MG63 (cell line): ENCODE results near the gene OR1E1. TPM values are rescaled to one million over a fixed set of nuclear protein-coding genes. Genes with fewer than 3 reads are reported as not detected.
"Not testable (repeated sequence)": the region's sequence is repeated elsewhere in the genome, so short reads cannot be mapped to it uniquely, and the experiment has no call there.

ENCODE experiments used
- DNase-seq: peaks from one replicate; pipeline ENCODE4 v3.0.0-alpha.2; 2020
- H3K27me3 ChIP-seq: fragments of 250-450 bp; sonication (Bioruptor Pico); 2 replicates; pipeline ENCODE4 v1.5.1; 2020; ENCODE audit warnings: mild to moderate bottlenecking, moderate library complexity
- H3K36me3 ChIP-seq: fragments of 250-450 bp; sonication (Bioruptor Pico); 2 replicates; pipeline ENCODE4 v1.5.1; 2020; ENCODE audit warnings: mild to moderate bottlenecking, moderate library complexity
- H3K4me3 ChIP-seq: fragments of 250-450 bp; sonication (Bioruptor Pico); 2 replicates; pipeline ENCODE4 v1.5.1; 2020; ENCODE audit warnings: mild to moderate bottlenecking, moderate library complexity
- H3K9me3 ChIP-seq: fragments of 250-450 bp; sonication (Bioruptor Pico); 2 replicates; pipeline ENCODE4 v1.5.1; 2020; ENCODE audit warnings: mild to moderate bottlenecking, moderate library complexity
- total RNA-seq: library from RNA; depleted of rRNA; stranded (reverse); fragments of >200 nt; shearing (Covaris generic); gene quantifications from 2 replicates; pipeline ENCODE4 v1.2.3, GENCODE V29; 2014; ENCODE audit warnings: low replicate concordance; rRNA removed

OR1E1 gene
- total RNA-seq, 1 experiment from 2014 or later: not detected

GRCh38 chr17:3371167-3371566 is 27.0 kb downstream of the OR1E1 start:
- DNase-seq, H3K9me3 ChIP-seq, H3K4me3 ChIP-seq, H3K27me3 ChIP-seq, H3K36me3 ChIP-seq: not testable (repeated sequence)

Other genes with a start within 250 kb of the OR1E1 start
- not detected in 2 replicates for gene OR1A2, start 200.9 kb downstream of the OR1E1 start, total RNA-seq
- not detected in 2 replicates for gene OR1A1, start 190.7 kb downstream of the OR1E1 start, total RNA-seq
- not detected in 2 replicates for gene OR3A1, start 100.0 kb downstream of the OR1E1 start, total RNA-seq
- not detected in 2 replicates for gene OR3A2, start 12.1 kb downstream of the OR1E1 start, total RNA-seq
- gene OR3A3, start 13.0 kb upstream of the OR1E1 start, total RNA-seq: not detected in 2 replicates
- not detected in 2 replicates for gene OR1E2, start 35.4 kb upstream of the OR1E1 start, total RNA-seq
- not detected in 2 replicates for gene SPATA22, start 73.4 kb upstream of the OR1E1 start, total RNA-seq
- 0.30 TPM in 1 of 2 replicates, not detected in the other for gene ASPA, start 77.6 kb upstream of the OR1E1 start, total RNA-seq
- 0.07 TPM in 1 of 2 replicates, not detected in the other for gene TRPV3, start 159.4 kb upstream of the OR1E1 start, total RNA-seq
- gene TRPV1, start 211.0 kb upstream of the OR1E1 start, total RNA-seq: 0.10 TPM in 1 of 2 replicates, not detected in the other
- gene SHPK, start 237.8 kb upstream of the OR1E1 start, total RNA-seq: 2.9 and 3.8 TPM in 2 replicates
- 1.1 and 2.2 TPM in 2 replicates for gene CTNS, start 238.3 kb upstream of the OR1E1 start, total RNA-seq